ENCODE results near the gene CBLB. TPM values are rescaled to one million over a fixed set of nuclear protein-coding genes. Genes with fewer than 3 reads are reported as not detected.
"Not testable (repeated sequence)": the region's sequence is repeated elsewhere in the genome, so short reads cannot be mapped to it uniquely, and the experiment has no call there.

CBLB gene
- total RNA-seq, 5 donors from 2014 or later (not counting 1 experiment from before 2014, with no cell fraction given) = 81.3 to 120 (median 99.6) TPM

- Histone ChIP-seq H3K27me3 (replicated peaks in 1 of 2; ENCODE audit: control insufficient read depth in 2 of 2, extremely low read depth in 1 of 2, insufficient read depth in 2 of 2, low read length in 1 of 2) (no peaks in the 10 kb centered on the region), H3K4me3 (ENCODE audit: control insufficient read depth in 1 of 2, extremely low read depth in 1 of 2, low read length in 1 of 2) (no peak overlapping the region), H3K36me3 (ENCODE audit: control insufficient read depth in 2 of 2, extremely low read depth in 1 of 2, insufficient read depth in 1 of 2, low read length in 1 of 2) (peaks cover 0 to 19% of the 10 kb centered on the region in 2 donors), H3K4me1 (ENCODE audit: control insufficient read depth in 1 of 2, extremely low read depth in 1 of 2, insufficient read depth in 2 of 2, low read length in 2 of 2) (no peaks in the 10 kb centered on the region), H3K9me3 (peaks cover 3% of the 10 kb centered on the region), H3K27ac (ENCODE audit: low read length) (no peak overlapping the region)
- Mint-ChIP-seq H3K4me3 (no peak overlapping the region), H3K9me3 (peaks cover 5 to 16% (median 9%) of the 10 kb centered on the region in 3 donors), H3K4me1 (peaks cover 17 to 31% (median 29%) of the 10 kb centered on the region in 3 donors), H3K27me3 (no peaks in the 10 kb centered on the region), H3K27ac (no peak overlapping the region), H3K36me3 (peaks cover 61% of the 10 kb centered on the region)
- POLR2A ChIA-PET = interaction anchor here in 1 of 2 donors (0.9 kb wide), 1 partner anchor 21 kb away, joined by 3 read pairs; no protein-coding TSS in a partner anchor
- ATAC-seq (replicated peaks in 1 of 4) = no peak
- CTCF ChIA-PET = no interaction called here
- no CpG with 5 or more reads among the region's 3 CpGs for WGBS (ENCODE audit: insufficient coverage)
- DNase-seq = no peak
Observed at GRCh38 chr3:105729667-105730066, 139.1 kb downstream of the CBLB start.

GRCh38 chr3:105728771-105729312, 140.0 kb downstream of the CBLB start:
- Mint-ChIP-seq H3K4me1 (peaks cover 23 to 36% (median 33%) of the 10 kb centered on the region in 3 donors), H3K27ac (no peak overlapping the region)
- DNase-seq = no peak

GRCh38 chr3:105727036-105727435, 141.8 kb downstream of the CBLB start:
- H3K9me3 ChIP-seq; H3K27me3 Mint-ChIP-seq; H3K4me3 ChIP-seq (ENCODE audit: control insufficient read depth in 1 of 2, extremely low read depth in 1 of 2, low read length in 1 of 2); H3K4me3 Mint-ChIP-seq; H3K27ac Mint-ChIP-seq; H3K27ac ChIP-seq (ENCODE audit: low read length); POLR2A ChIA-PET; H3K4me1 ChIP-seq (ENCODE audit: control insufficient read depth in 1 of 2, extremely low read depth in 1 of 2, insufficient read depth in 2 of 2, low read length in 2 of 2); ATAC-seq (replicated peaks in 1 of 4); CTCF ChIA-PET; H3K27me3 ChIP-seq (replicated peaks in 1 of 2; ENCODE audit: control insufficient read depth in 2 of 2, extremely low read depth in 1 of 2, insufficient read depth in 2 of 2, low read length in 1 of 2); DNase-seq: not testable (repeated sequence)
- no CpG with 5 or more reads among the region's 3 CpGs for WGBS (ENCODE audit: insufficient coverage)
- Mint-ChIP-seq H3K4me1 (peaks cover 32 to 48% (median 44%) of the 10 kb centered on the region in 3 donors), H3K9me3 (peaks cover 5 to 16% (median 9%) of the 10 kb centered on the region in 3 donors), H3K36me3 (peaks cover 53% of the 10 kb centered on the region)
- peaks cover 0 to 12% of the 10 kb centered on the region in 2 donors for H3K36me3 ChIP-seq (ENCODE audit: control insufficient read depth in 2 of 2, extremely low read depth in 1 of 2, insufficient read depth in 1 of 2, low read length in 1 of 2)

More at GRCh38 chr3:105728771-105729312, 140.0 kb downstream of the CBLB start:
- Mint-ChIP-seq H3K27me3 (no peaks in the 10 kb centered on the region), H3K36me3 (peaks cover 59% of the 10 kb centered on the region), H3K4me3 (no peak overlapping the region), H3K9me3 (peaks cover 5 to 16% (median 9%) of the 10 kb centered on the region in 3 donors)
- ChIA-PET CTCF (no interaction called here), POLR2A (interaction anchor here in 1 of 2 donors (0.6 kb wide), 2 partner anchors 46 to 1821 kb away, joined by 3 to 7 read pairs; no protein-coding TSS in a partner anchor)
- H3K36me3 ChIP-seq (ENCODE audit: control insufficient read depth in 2 of 2, extremely low read depth in 1 of 2, insufficient read depth in 1 of 2, low read length in 1 of 2) = peaks cover 0 to 17% of the 10 kb centered on the region in 2 donors
- H3K4me3 ChIP-seq (ENCODE audit: control insufficient read depth in 1 of 2, extremely low read depth in 1 of 2, low read length in 1 of 2) = no peak overlapping the region
- peaks cover 3% of the 10 kb centered on the region for H3K9me3 ChIP-seq
- ATAC-seq (replicated peaks in 1 of 4) = no peak
- no peak overlapping the region for H3K27ac ChIP-seq (ENCODE audit: low read length)
- peaks cover 0 to under 1% of the 10 kb centered on the region in 2 experiments for H3K4me1 ChIP-seq (ENCODE audit: control insufficient read depth in 1 of 2, extremely low read depth in 1 of 2, insufficient read depth in 2 of 2, low read length in 2 of 2)
- no CpG with 5 or more reads among the region's 3 CpGs for WGBS (ENCODE audit: insufficient coverage)
- H3K27me3 ChIP-seq (replicated peaks in 1 of 2; ENCODE audit: control insufficient read depth in 2 of 2, extremely low read depth in 1 of 2, insufficient read depth in 2 of 2, low read length in 1 of 2) = no peaks in the 10 kb centered on the region

GRCh38 chr3:105722943-105723556, 145.8 kb downstream of the CBLB start:
- Mint-ChIP-seq H3K27me3 (no peaks in the 10 kb centered on the region), H3K27ac (peak overlapping the region; percentile 43 to 68), H3K36me3 (peaks cover 61% of the 10 kb centered on the region), H3K4me3 (no peak overlapping the region), H3K4me1 (peaks cover 25 to 32% (median 30%) of the 10 kb centered on the region in 3 donors), H3K9me3 (peaks cover 4 to 13% (median 8%) of the 10 kb centered on the region in 3 donors)
- Histone ChIP-seq H3K27ac (ENCODE audit: low read length) (peak overlapping the region; percentile 4), H3K27me3 (replicated peaks in 1 of 2; ENCODE audit: control insufficient read depth in 2 of 2, extremely low read depth in 1 of 2, insufficient read depth in 2 of 2, low read length in 1 of 2) (no peaks in the 10 kb centered on the region), H3K4me1 (ENCODE audit: control insufficient read depth in 1 of 2, extremely low read depth in 1 of 2, insufficient read depth in 2 of 2, low read length in 2 of 2) (peaks cover 0 to 8% of the 10 kb centered on the region in 2 experiments), H3K36me3 (ENCODE audit: control insufficient read depth in 2 of 2, extremely low read depth in 1 of 2, insufficient read depth in 1 of 2, low read length in 1 of 2) (peaks cover 4 to 23% of the 10 kb centered on the region in 2 donors), H3K9me3 (no peaks in the 10 kb centered on the region), H3K4me3 (ENCODE audit: control insufficient read depth in 1 of 2, extremely low read depth in 1 of 2, low read length in 1 of 2) (no peak overlapping the region)
- ChIA-PET CTCF (no interaction called here), POLR2A (no interaction called here)
- no CpG with 5 or more reads among the region's 3 CpGs for WGBS (ENCODE audit: insufficient coverage)
- peak; percentile 42 to 85 (median 66) for ATAC-seq (replicated peaks in 1 of 4)
- peak in 1 of 35 experiments; percentile 21 for DNase-seq

GRCh38 chr3:105719791-105720190, 149.0 kb downstream of the CBLB start:
- H3K27ac Mint-ChIP-seq = no peak overlapping the region
- ATAC-seq (replicated peaks in 1 of 4) (no peak), DNase-seq (no peak)
- Histone ChIP-seq H3K27ac (ENCODE audit: low read length) (no peak overlapping the region), H3K9me3 (no peaks in the 10 kb centered on the region), H3K4me1 (ENCODE audit: control insufficient read depth in 1 of 2, extremely low read depth in 1 of 2, insufficient read depth in 2 of 2, low read length in 2 of 2) (peaks cover 0 to 8% of the 10 kb centered on the region in 2 experiments), H3K36me3 (ENCODE audit: control insufficient read depth in 2 of 2, extremely low read depth in 1 of 2, insufficient read depth in 1 of 2, low read length in 1 of 2) (peaks cover 4 to 33% of the 10 kb centered on the region in 2 donors), H3K4me3 (ENCODE audit: control insufficient read depth in 1 of 2, extremely low read depth in 1 of 2, low read length in 1 of 2) (no peak overlapping the region), H3K27me3 (replicated peaks in 1 of 2; ENCODE audit: control insufficient read depth in 2 of 2, extremely low read depth in 1 of 2, insufficient read depth in 2 of 2, low read length in 1 of 2) (no peaks in the 10 kb centered on the region)
- H3K4me1 Mint-ChIP-seq = peaks cover 27 to 31% (median 30%) of the 10 kb centered on the region in 3 donors
- no peak overlapping the region for H3K4me3 Mint-ChIP-seq
- H3K27me3 Mint-ChIP-seq = no peaks in the 10 kb centered on the region
- peaks cover 60% of the 10 kb centered on the region for H3K36me3 Mint-ChIP-seq
- no peaks in the 10 kb centered on the region for H3K9me3 Mint-ChIP-seq
- CTCF ChIA-PET = no interaction called here
- POLR2A ChIA-PET = no interaction called here
- 91% methylated on average over 11 of the region's 12 CpGs for WGBS (ENCODE audit: insufficient coverage)

GRCh38 chr3:105715372-105715771, 153.4 kb downstream of the CBLB start:
- WGBS (ENCODE audit: insufficient coverage) = 100% methylated on average over 1 of the region's 3 CpGs
- no peaks in the 10 kb centered on the region for H3K27me3 Mint-ChIP-seq
- no peak overlapping the region for H3K27ac Mint-ChIP-seq
- peaks cover 67% of the 10 kb centered on the region for H3K36me3 Mint-ChIP-seq
- ATAC-seq (replicated peaks in 1 of 4) (no peak), DNase-seq (no peak)
- ChIA-PET POLR2A (no interaction called here), CTCF (no interaction called here)
- Histone ChIP-seq H3K27ac (ENCODE audit: low read length) (no peak overlapping the region), H3K4me3 (ENCODE audit: control insufficient read depth in 1 of 2, extremely low read depth in 1 of 2, low read length in 1 of 2) (no peak overlapping the region), H3K4me1 (ENCODE audit: control insufficient read depth in 1 of 2, extremely low read depth in 1 of 2, insufficient read depth in 2 of 2, low read length in 2 of 2) (no peaks in the 10 kb centered on the region), H3K36me3 (ENCODE audit: control insufficient read depth in 2 of 2, extremely low read depth in 1 of 2, insufficient read depth in 1 of 2, low read length in 1 of 2) (peaks cover 10 to 53% of the 10 kb centered on the region in 2 donors), H3K27me3 (replicated peaks in 1 of 2; ENCODE audit: control insufficient read depth in 2 of 2, extremely low read depth in 1 of 2, insufficient read depth in 2 of 2, low read length in 1 of 2) (no peaks in the 10 kb centered on the region), H3K9me3 (no peaks in the 10 kb centered on the region)
- H3K9me3 Mint-ChIP-seq = no peaks in the 10 kb centered on the region
- H3K4me1 Mint-ChIP-seq = peaks cover 9 to 13% (median 11%) of the 10 kb centered on the region in 3 donors
- H3K4me3 Mint-ChIP-seq = no peak overlapping the region
